NCI-H446 treated with DMSO at 0.1 percent for 48 hours (cell line): Measurements from ENCODE around the gene KCNT1.

ENCODE experiments used
- DNase-seq: peaks from one replicate; lab custom pipeline; 2025; lab: John Stamatoyannopoulos, UW

KCNT1 gene

GRCh38 chr9:135746565-135746964 is 44.6 kb downstream of the KCNT1 start:
- no peak for DNase-seq

GRCh38 chr9:135747311-135747710 is 45.3 kb downstream of the KCNT1 start:
- no peak for DNase-seq

GRCh38 chr9:135748676-135749075 is 46.7 kb downstream of the KCNT1 start:
- DNase-seq: no peak

GRCh38 chr9:135749171-135750045 is 47.4 kb downstream of the KCNT1 start:
- DNase-seq: no peak

- no peak for DNase-seq
These were observed 48.8 kb downstream of the KCNT1 start for GRCh38 chr9:135750786-135751185.

- DNase-seq: no peak
These were observed 49.5 kb downstream of the KCNT1 start for GRCh38 chr9:135751501-135751900.

GRCh38 chr9:135752281-135753204 is 50.6 kb downstream of the KCNT1 start:
- DNase-seq: no peak

- DNase-seq: no peak
These were observed 51.6 kb downstream of the KCNT1 start for GRCh38 chr9:135753391-135754105.

GRCh38 chr9:135756576-135756975 is 54.6 kb downstream of the KCNT1 start:
- DNase-seq: no peak

GRCh38 chr9:135757356-135757755 is 55.4 kb downstream of the KCNT1 start:
- no peak for DNase-seq

- DNase-seq: no peak
These were observed 56.1 kb downstream of the KCNT1 start for GRCh38 chr9:135758056-135758455.

GRCh38 chr9:135758870-135759269 is 56.9 kb downstream of the KCNT1 start:
- DNase-seq: no peak

- no peak for DNase-seq
These were observed 57.8 kb downstream of the KCNT1 start for GRCh38 chr9:135759676-135760300.

- DNase-seq: no peak
These were observed 58.5 kb downstream of the KCNT1 start for GRCh38 chr9:135760465-135760864.

- no peak for DNase-seq
These were observed 59.3 kb downstream of the KCNT1 start for GRCh38 chr9:135761150-135761844.

- no peak for DNase-seq
These were observed 59.8 kb downstream of the KCNT1 start for GRCh38 chr9:135761845-135762168.

GRCh38 chr9:135762921-135763320 is 60.9 kb downstream of the KCNT1 start:
- no peak for DNase-seq

GRCh38 chr9:135763716-135764446 is 61.9 kb downstream of the KCNT1 start:
- DNase-seq: no peak

GRCh38 chr9:135764731-135765130 is 62.7 kb downstream of the KCNT1 start:
- no peak for DNase-seq

GRCh38 chr9:135765416-135765815 is 63.4 kb downstream of the KCNT1 start:
- DNase-seq: no peak

- DNase-seq: no peak
These were observed 64.3 kb downstream of the KCNT1 start for GRCh38 chr9:135766251-135766650.
